Spleen (tissue), 7 donors: ENCODE measurements around the gene SLC35C1.

ENCODE experiments used
- CTCF ChIP-seq, 11 experiments: fragments of 200-600 bp in 7 of 11; fragments of 450-650 bp in 4 of 11; sonication (generic) in 4 of 11; IDR thresholded peaks in 8 of 11; conservative IDR thresholded peaks in 3 of 11; 1 replicate in 7 of 11; 2 replicates in 4 of 11; pipeline versions ENCODE4 v1.4.0 to v1.8.0; 2016 to 2021; ENCODE audit warnings: antibody characterized with exemption in 11 of 11, inconsistent platforms in 4 of 11, mild to moderate bottlenecking in 1 of 11
- POLR2A ChIP-seq, 3 donors: fragments of 450-650 bp; IDR thresholded peaks; one replicate each; pipeline ENCODE4 v1.5.1; 2017; ENCODE audit warnings: antibody characterized with exemption in 3 of 3, mild to moderate bottlenecking in 1 of 3
- POLR2AphosphoS5 ChIP-seq, 3 donors: sonication (generic); formaldehyde crosslinking; IDR thresholded peaks; one replicate each; pipeline ENCODE4 v1.5.1; 2017; ENCODE audit warnings: antibody characterized with exemption in 3 of 3
- donor health status: DM: no; HTN: no; CAD: no; lungs with moderate emphysema.
- donor health status: DM: no; HTN: no; CAD: no.
- donor health status: DM: no; HTN: no; CAD: no.

DNA sequence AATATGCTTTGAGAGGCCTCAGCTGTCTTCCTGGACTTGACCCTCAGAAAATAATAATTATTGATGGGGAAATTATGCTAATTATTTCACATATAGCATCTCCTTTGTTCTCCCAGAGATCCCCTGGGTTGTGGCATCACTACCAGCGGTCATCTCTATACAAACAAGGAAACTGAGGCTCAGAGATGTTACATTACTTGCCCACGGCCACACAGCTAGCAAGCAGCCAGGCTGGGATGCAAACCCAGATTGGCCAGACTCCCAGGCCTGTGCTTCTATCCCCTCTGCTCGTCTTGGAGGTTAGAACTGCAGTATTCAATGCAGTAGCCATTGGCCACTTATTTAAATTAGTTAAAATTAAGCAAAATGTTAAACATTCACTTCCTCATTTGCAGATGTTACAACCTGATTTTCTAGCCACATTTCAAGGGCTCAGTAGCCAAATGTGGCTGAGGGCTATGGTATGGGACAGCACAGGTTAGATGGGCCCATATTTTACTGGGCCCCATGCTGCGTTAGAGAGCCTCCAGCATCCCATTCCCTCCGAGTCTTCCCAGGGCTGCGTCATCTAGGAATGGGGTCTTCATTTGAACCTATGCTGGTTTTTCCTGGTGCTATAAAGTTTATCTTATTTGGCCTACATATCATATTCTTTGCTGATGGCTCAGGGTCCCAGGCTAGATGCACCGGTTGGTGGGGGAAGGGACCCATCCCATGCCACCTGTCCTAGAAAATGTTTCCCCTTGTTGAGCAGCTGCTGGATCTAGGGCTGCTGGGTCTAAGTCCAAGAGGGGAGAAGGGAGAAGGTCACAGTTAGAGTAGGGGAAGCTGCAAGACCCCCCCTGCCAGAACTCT is 2.2 kb downstream of the SLC35C1 start:
- TF ChIP-seq CTCF (IDR thresholded peaks at IDR 0.05 in 8 of 11, conservative IDR thresholded peaks at IDR 0.05 in 3 of 11) (no peak), POLR2A (IDR thresholded peaks at IDR 0.05) (no peak), POLR2AphosphoS5 (IDR thresholded peaks at IDR 0.05) (no peak)
